Keratinocyte (primary cell): Measurements from ENCODE around the gene FHOD3.

Experiments used
- CTCF ChIP-seq, 3 experiments: IDR thresholded peaks in 1 of 3; conservative IDR thresholded peaks in 1 of 3; optimal IDR thresholded peaks in 1 of 3; 2 replicates in 2 of 3; 3 replicates in 1 of 3; pipeline versions ENCODE3 to v1.5.1; 2011; ENCODE audit warnings: low read length in 3 of 3, mild to moderate bottlenecking in 3 of 3, moderate library complexity in 2 of 3, control low read depth in 1 of 3, inconsistent platforms in 1 of 3; ENCODE audit not compliant: insufficient read depth in 2 of 3; ENCODE audit errors: extremely low read depth in 1 of 3
- EZH2 ChIP-seq: IDR thresholded peaks from one replicate; pipeline ENCODE4 v1.6.1; 2012; ENCODE audit warnings: inconsistent platforms, mild to moderate bottlenecking, low read length, moderate library complexity

GRCh38 chr18:36468161-36468560 lies 170.6 kb downstream of the FHOD3 start:
- TF ChIP-seq EZH2 = no peak
- TF ChIP-seq CTCF (optimal IDR thresholded peaks at IDR 0.05 in 1 of 3, IDR thresholded peaks at IDR 0.05 in 1 of 3, conservative IDR thresholded peaks at IDR 0.05 in 1 of 3; ENCODE audit: extremely low read depth in 1 of 3, insufficient read depth in 2 of 3, low read length in 3 of 3) = no peak
